Left colon (tissue), 2 donors: ENCODE results near the gene PXMP2. TPM values are rescaled to one million over a fixed set of nuclear protein-coding genes. Genes with fewer than 3 reads are reported as not detected.
"Not testable (repeated sequence)": the region's sequence is repeated elsewhere in the genome, so short reads cannot be mapped to it uniquely, and the experiment has no call there.

Experiments used
- ATAC-seq: fragments of 200-7000 bp; cut with Tn5 transposase; one replicate; pipeline ENCODE4 v1.9.1; 2020; ENCODE audit warnings: mild to moderate bottlenecking, moderate library complexity
- DNase-seq, 2 donors: peaks; one replicate each; pipeline ENCODE4 v3.0.0-alpha.2; 2020
- intact Hi-C, 2 donors: fragments of 100-400 bp; cut with DNase I in 1 of 2; cut with micrococcal nuclease in 1 of 2; formaldehyde crosslinking; loops; one replicate each; pipeline versions ENCODE4 v1.11.2 to v1.14.0; 2022; cut with DNase I, micrococcal nuclease
- total RNA-seq, 2 donors: library from RNA; stranded (reverse); fragmentation: NEBNext Ultra II Directional; extraction: Animal tissue kit (Norgen Biotek cat#: 25700); gene quantifications; one replicate each; pipeline ENCODE4 v1.2.1, GENCODE V29; 2021
- donor health status: DM: no; HTN: no; CAD: no.
- donor health status: DM: yes; HTN: yes; CAD: no.

The PXMP2 gene
- total RNA-seq, 2 donors from 2014 or later, result 93.1 to 112 TPM

- no peak for ATAC-seq
- no peak for DNase-seq
- intact Hi-C loops, result no loop called here
Observed at GRCh38 chr12:132736378-132736777, 49.0 kb downstream of the PXMP2 start.

GRCh38 chr12:132736913-132737312 is 49.5 kb downstream of the PXMP2 start:
- intact Hi-C loops, result no loop called here
- ATAC-seq (no peak), DNase-seq (no peak)

- ATAC-seq, result no peak
- DNase-seq, result no peak
- intact Hi-C loops, result no loop called here
Observed at GRCh38 chr12:132739600-132740312, 52.4 kb downstream of the PXMP2 start.

GRCh38 chr12:132740313-132740646 is 52.9 kb downstream of the PXMP2 start:
- ATAC-seq, result no peak

GRCh38 chr12:132740652-132741051 is 53.3 kb downstream of the PXMP2 start:
- DNase-seq (no peak), ATAC-seq (no peak)
- intact Hi-C loops, result no loop called here

More at GRCh38 chr12:132740313-132740646, 52.9 kb downstream of the PXMP2 start:
- DNase-seq, result no peak
- intact Hi-C loops, result no loop called here

- intact Hi-C loops, result no loop called here
- no peak for DNase-seq
- ATAC-seq, result no peak
Observed at GRCh38 chr12:132741620-132742019, 54.2 kb downstream of the PXMP2 start.

GRCh38 chr12:132743831-132744230 is 56.4 kb downstream of the PXMP2 start:
- ATAC-seq (no peak), DNase-seq (no peak)
- intact Hi-C loops, result no loop called here

GRCh38 chr12:132746613-132747012 is 59.2 kb downstream of the PXMP2 start:
- intact Hi-C loops, result no loop called here
- DNase-seq (no peak), ATAC-seq (no peak)

- intact Hi-C loops, result no loop called here
- ATAC-seq (no peak), DNase-seq (no peak)
Observed at GRCh38 chr12:132747395-132747794, 60.0 kb downstream of the PXMP2 start.

GRCh38 chr12:132747896-132748295 is 60.5 kb downstream of the PXMP2 start:
- intact Hi-C loops, result no loop called here
- ATAC-seq (no peak), DNase-seq (no peak)

- intact Hi-C loops, result no loop called here
- no peak for ATAC-seq
- DNase-seq, result no peak
Observed at GRCh38 chr12:132748319-132748718, 60.9 kb downstream of the PXMP2 start.

- DNase-seq, ATAC-seq, intact Hi-C loops: not testable (repeated sequence)
Observed at GRCh38 chr12:132753670-132754069, 66.3 kb downstream of the PXMP2 start.

- ATAC-seq, result no peak
- no peak for DNase-seq
- intact Hi-C loops, result no loop called here
Observed at GRCh38 chr12:132754160-132754932, 67.0 kb downstream of the PXMP2 start.

Other genes with a start within 250 kb of the PXMP2 start
- gene FBRSL1, start 197.4 kb upstream of the PXMP2 start, total RNA-seq, result 10 to 100 TPM; 63.1 to 82.6 TPM
- not detected for gene LRCOL1, start 77.0 kb upstream of the PXMP2 start, total RNA-seq
- gene P2RX2, start 68.8 kb upstream of the PXMP2 start, total RNA-seq, result under 1 TPM; 0.34 to 0.45 TPM
- gene POLE, start 245 bp upstream of the PXMP2 start, total RNA-seq, result 10 to 100 TPM; 38.3 to 57.6 TPM
- gene PGAM5, start 23.3 kb downstream of the PXMP2 start, total RNA-seq, result 10 to 100 TPM; 29.7 to 40.0 TPM
- 10 to 100 TPM; 41.2 to 50.0 TPM for gene ANKLE2, start 74.2 kb downstream of the PXMP2 start, total RNA-seq
- 10 to 100 TPM; 81.4 to 88.6 TPM for gene GOLGA3, start 141.3 kb downstream of the PXMP2 start, total RNA-seq
- gene CHFR, start 200.0 kb downstream of the PXMP2 start, total RNA-seq, result 10 to 100 TPM; 50.4 to 58.2 TPM